Kidney (tissue), 14 donors: Measurements from ENCODE around the gene NPAS3. TPM values are rescaled to one million over a fixed set of nuclear protein-coding genes. Genes with fewer than 3 reads are reported as not detected.

Source experiments
- DNase-seq, 5 donors: peaks; one replicate each; pipeline ENCODE4 v3.0.0-alpha.2; 2013 to 2020
- FAIRE-seq: peaks from 2 replicates; lab custom pipeline; 2012; peaks lifted over from hg19 to GRCh38; lab: Jason Lieb, UNC
- H3K27ac ChIP-seq, 2 donors: one replicate each; pipeline ENCODE4 v1.7.0; 2013; ENCODE audit warnings: low read depth in 2 of 2, low read length in 2 of 2, inconsistent platforms in 1 of 2
- H3K27me3 ChIP-seq: one replicate; pipeline ENCODE4 v1.7.1; 2013; ENCODE audit warnings: low read length, inconsistent platforms; ENCODE audit not compliant: control insufficient read depth, insufficient read depth
- H3K36me3 ChIP-seq, 3 donors: one replicate each; pipeline versions ENCODE4 v1.7.0 to v1.7.1; 2013; ENCODE audit warnings: low read length in 3 of 3, control low read depth in 1 of 3, inconsistent platforms in 1 of 3; ENCODE audit not compliant: insufficient read depth in 3 of 3, control insufficient read depth in 2 of 3
- H3K4me1 ChIP-seq, 3 donors: one replicate each; pipeline versions ENCODE4 v1.7.0 to v1.7.1; 2013; ENCODE audit warnings: low read length in 3 of 3, inconsistent platforms in 1 of 3, low read depth in 1 of 3; ENCODE audit not compliant: control insufficient read depth in 2 of 3, insufficient read depth in 2 of 3
- H3K4me3 ChIP-seq, 3 donors: one replicate each; pipeline versions ENCODE4 v1.7.0 to v1.8.1; 2013; ENCODE audit warnings: low read length in 3 of 3, control low read depth in 1 of 3, inconsistent platforms in 1 of 3
- H3K9ac ChIP-seq, 3 donors: one replicate each; pipeline versions ENCODE4 v1.7.0 to v1.7.1; 2013; ENCODE audit warnings: low read length in 3 of 3, control low read depth in 1 of 3, inconsistent platforms in 1 of 3
- H3K9me3 ChIP-seq, 3 donors: one replicate each; pipeline versions ENCODE4 v1.7.0 to v1.7.1; 2013; ENCODE audit warnings: low read length in 3 of 3, control low read depth in 1 of 3, inconsistent platforms in 1 of 3; ENCODE audit not compliant: control insufficient read depth in 2 of 3, insufficient read depth in 1 of 3
- CTCF ChIP-seq: IDR thresholded peaks from 3 replicates; pipeline ENCODE4 v1.5.1; 2012; ENCODE audit warnings: mild to moderate bottlenecking, moderate library complexity, borderline replicate concordance; ENCODE audit not compliant: insufficient read depth; ENCODE audit errors: extremely low read depth
- intact Hi-C: fragments of 100-400 bp; cut with DNase I; formaldehyde crosslinking; loops from one replicate; pipeline ENCODE4 v1.11.1; 2022
- polyA plus RNA-seq: library from polyadenylated mRNA; stranded (reverse); fragments of 350-450 nt; fragmentation: Illumina TruSeq; extraction: RNeasy Lipid Tissue Mini Kit (QIAGEN cat#74804); gene quantifications from one replicate; pipeline ENCODE4 v1.2.3, GENCODE V29; 2014; ENCODE audit warnings: low read depth, low replicate concordance; ENCODE audit not compliant: insufficient read depth
- total RNA-seq: library from RNA; stranded (reverse); fragmentation: NEBNext Ultra II Directional; extraction: Animal tissue kit (Norgen Biotek cat#: 25700); gene quantifications from one replicate; pipeline ENCODE4 v1.2.1, GENCODE V29; 2021
- donor health status: control.
- donor health status: control.
- donor health status: control.
- donor health status: control.
- donor health status: control.
- donor health status: DM: yes; HTN: yes; CAD: no.
- donor health status: Normal renal cell carcinoma (clear cell type).

Gene NPAS3
- total and polyA plus RNA-seq, 2 donors from 2014 or later, result 0.82 to 5.0 TPM

GRCh38 chr14:33802737-33803136, 864.1 kb downstream of the NPAS3 start:
- Histone ChIP-seq H3K4me1 (no peaks in the 10 kb centered on the region), H3K9me3 (no peaks in the 10 kb centered on the region), H3K27me3 (peaks cover 5% of the 10 kb centered on the region), H3K36me3 (no peaks in the 10 kb centered on the region), H3K4me3 (no peak overlapping the region), H3K27ac (no peak overlapping the region), H3K9ac (no peak overlapping the region)
- intact Hi-C loops, result no loop called here
- DNase-seq (no peak), FAIRE-seq (no peak)
- TF ChIP-seq CTCF, result no peak

GRCh38 chr14:33805593-33805992, 866.9 kb downstream of the NPAS3 start:
- TF ChIP-seq CTCF, result no peak
- Histone ChIP-seq H3K27ac (no peak overlapping the region), H3K4me1 (no peaks in the 10 kb centered on the region), H3K4me3 (no peak overlapping the region), H3K27me3 (peaks cover 5% of the 10 kb centered on the region), H3K36me3 (no peaks in the 10 kb centered on the region), H3K9me3 (no peaks in the 10 kb centered on the region), H3K9ac (no peak overlapping the region)
- no peak for DNase-seq
- no peak for FAIRE-seq
- intact Hi-C loops, result no loop called here

- intact Hi-C loops, result no loop called here
- FAIRE-seq, result no peak
- no peak for DNase-seq
- Histone ChIP-seq H3K36me3 (no peaks in the 10 kb centered on the region), H3K9me3 (no peaks in the 10 kb centered on the region), H3K4me1 (no peaks in the 10 kb centered on the region), H3K4me3 (no peak overlapping the region), H3K9ac (no peak overlapping the region), H3K27me3 (no peaks in the 10 kb centered on the region), H3K27ac (no peak overlapping the region)
- TF ChIP-seq CTCF, result no peak
Measured at GRCh38 chr14:33806905-33807304, 868.2 kb downstream of the NPAS3 start.

GRCh38 chr14:33808187-33808586, 869.5 kb downstream of the NPAS3 start:
- Histone ChIP-seq H3K27ac (no peak overlapping the region), H3K4me3 (no peak overlapping the region), H3K27me3 (no peaks in the 10 kb centered on the region), H3K9me3 (no peaks in the 10 kb centered on the region), H3K9ac (no peak overlapping the region), H3K36me3 (no peaks in the 10 kb centered on the region), H3K4me1 (no peaks in the 10 kb centered on the region)
- DNase-seq (no peak), FAIRE-seq (no peak)
- intact Hi-C loops, result no loop called here
- TF ChIP-seq CTCF, result no peak
